ENCODE results near the gene MPC1L. TPM values are rescaled to one million over a fixed set of nuclear protein-coding genes. Genes with fewer than 3 reads are reported as not detected.
"Not testable (repeated sequence)": the region's sequence is repeated elsewhere in the genome, so short reads cannot be mapped to it uniquely, and the experiment has no call there.

MPC1L gene
- total RNA-seq, 2 experiments from 2014 or later: not detected

GRCh38 chrX:40589616-40590321 is 33.5 kb upstream of the MPC1L start:
- peaks cover 26% of the 10 kb centered on the region for H3K36me3 Mint-ChIP-seq (ENCODE audit: low read depth)
- POLR2A ChIA-PET: interaction anchor here (1.5 to 2.2 kb wide), 2 partner anchors 9 to 56 kb away, joined by 5 to 10 read pairs; partner anchors contain the start of gene ATP6AP2
- not testable (repeated sequence) for H3K27me3 Mint-ChIP-seq, H3K9me3 Mint-ChIP-seq, H3K4me3 Mint-ChIP-seq
- H3K27ac Mint-ChIP-seq: peak overlapping the region; percentile 52
- H3K4me1 Mint-ChIP-seq: peaks cover 31% of the 10 kb centered on the region
- CTCF ChIA-PET: interaction anchor here (1.2 to 1.5 kb wide), 2 partner anchors 16 to 45 kb away, joined by 3 to 5 read pairs; no protein-coding TSS in a partner anchor
- DNase-seq: peak; percentile 14

- ChIA-PET POLR2A (interaction anchor here (1.1 kb wide), 1 partner anchor 22 kb away, joined by 3 read pairs; the partner anchor contains the start of gene ATP6AP2), CTCF (interaction anchor here (1.2 kb wide), 1 partner anchor 59 kb away, joined by 3 read pairs; no protein-coding TSS in a partner anchor)
- Mint-ChIP-seq H3K27me3 (no peaks in the 10 kb centered on the region), H3K4me3 (no peak overlapping the region), H3K36me3 (ENCODE audit: low read depth) (peaks cover 34% of the 10 kb centered on the region), H3K27ac (no peak overlapping the region), H3K9me3 (no peaks in the 10 kb centered on the region), H3K4me1 (no peaks in the 10 kb centered on the region)
- DNase-seq: no peak
These were observed 19.8 kb upstream of the MPC1L start for GRCh38 chrX:40603446-40603845.

- H3K4me3 Mint-ChIP-seq: no peak overlapping the region
- no peak overlapping the region for H3K27ac Mint-ChIP-seq
- H3K9me3 Mint-ChIP-seq: no peaks in the 10 kb centered on the region
- H3K4me1 Mint-ChIP-seq: no peaks in the 10 kb centered on the region
- ChIA-PET POLR2A (no interaction called here), CTCF (no interaction called here)
- no peaks in the 10 kb centered on the region for H3K27me3 Mint-ChIP-seq
- DNase-seq: no peak
- peaks cover 11% of the 10 kb centered on the region for H3K36me3 Mint-ChIP-seq (ENCODE audit: low read depth)
These were observed 15.8 kb upstream of the MPC1L start for GRCh38 chrX:40607381-40607780.

- POLR2A ChIA-PET: no interaction called here
- CTCF ChIA-PET: no interaction called here
- no peaks in the 10 kb centered on the region for H3K9me3 Mint-ChIP-seq
These were observed 10.7 kb upstream of the MPC1L start for GRCh38 chrX:40612511-40612910.

GRCh38 chrX:40615976-40616375 is 7.3 kb upstream of the MPC1L start:
- H3K9me3 Mint-ChIP-seq: no peaks in the 10 kb centered on the region
- ChIA-PET POLR2A (no interaction called here), CTCF (no interaction called here)
- H3K27me3 Mint-ChIP-seq: no peaks in the 10 kb centered on the region
- no peaks in the 10 kb centered on the region for H3K36me3 Mint-ChIP-seq (ENCODE audit: low read depth)
- no peak overlapping the region for H3K4me3 Mint-ChIP-seq
- no peak overlapping the region for H3K27ac Mint-ChIP-seq
- DNase-seq: no peak
- no peaks in the 10 kb centered on the region for H3K4me1 Mint-ChIP-seq

More at GRCh38 chrX:40612511-40612910, 10.7 kb upstream of the MPC1L start:
- no peaks in the 10 kb centered on the region for H3K27me3 Mint-ChIP-seq
- H3K4me3 Mint-ChIP-seq: no peak overlapping the region
- H3K36me3 Mint-ChIP-seq (ENCODE audit: low read depth): no peaks in the 10 kb centered on the region
- no peak overlapping the region for H3K27ac Mint-ChIP-seq
- DNase-seq: no peak
- H3K4me1 Mint-ChIP-seq: no peaks in the 10 kb centered on the region

GRCh38 chrX:40617566-40617965 is 5.7 kb upstream of the MPC1L start:
- H3K27ac Mint-ChIP-seq: no peak overlapping the region
- ChIA-PET CTCF (no interaction called here), POLR2A (no interaction called here)
- H3K36me3 Mint-ChIP-seq (ENCODE audit: low read depth): no peaks in the 10 kb centered on the region
- H3K9me3 Mint-ChIP-seq: no peaks in the 10 kb centered on the region
- H3K4me1 Mint-ChIP-seq: no peaks in the 10 kb centered on the region
- DNase-seq: no peak
- no peaks in the 10 kb centered on the region for H3K27me3 Mint-ChIP-seq
- H3K4me3 Mint-ChIP-seq: no peak overlapping the region

- Mint-ChIP-seq H3K4me1 (no peaks in the 10 kb centered on the region), H3K27me3 (no peaks in the 10 kb centered on the region), H3K4me3 (no peak overlapping the region), H3K9me3 (no peaks in the 10 kb centered on the region), H3K36me3 (ENCODE audit: low read depth) (peaks cover 9% of the 10 kb centered on the region), H3K27ac (no peak overlapping the region)
- DNase-seq: no peak
- CTCF ChIA-PET: interaction anchor here (1.0 kb wide), 1 partner anchor 52 kb away, joined by 3 read pairs; no protein-coding TSS in a partner anchor
- POLR2A ChIA-PET: no interaction called here
These were observed 619 bp upstream of the MPC1L start for GRCh38 chrX:40622479-40623138.

GRCh38 chrX:40623665-40624064 is 437 bp downstream of the MPC1L start:
- Mint-ChIP-seq H3K4me3 (no peak overlapping the region), H3K36me3 (ENCODE audit: low read depth) (peaks cover 17% of the 10 kb centered on the region), H3K27ac (no peak overlapping the region), H3K27me3 (no peaks in the 10 kb centered on the region), H3K9me3 (no peaks in the 10 kb centered on the region), H3K4me1 (no peaks in the 10 kb centered on the region)
- DNase-seq: no peak
- POLR2A ChIA-PET: no interaction called here
- CTCF ChIA-PET: no interaction called here

GRCh38 chrX:40625294-40625693 is 2.1 kb downstream of the MPC1L start:
- ChIA-PET CTCF (no interaction called here), POLR2A (no interaction called here)
- H3K4me3 Mint-ChIP-seq: no peak overlapping the region
- no peaks in the 10 kb centered on the region for H3K4me1 Mint-ChIP-seq
- H3K9me3 Mint-ChIP-seq: no peaks in the 10 kb centered on the region
- H3K36me3 Mint-ChIP-seq (ENCODE audit: low read depth): peaks cover 17% of the 10 kb centered on the region
- no peaks in the 10 kb centered on the region for H3K27me3 Mint-ChIP-seq
- H3K27ac Mint-ChIP-seq: no peak overlapping the region
- no peak for DNase-seq

GRCh38 chrX:40628506-40628905 is 5.3 kb downstream of the MPC1L start:
- no peak overlapping the region for H3K27ac Mint-ChIP-seq
- H3K27me3 Mint-ChIP-seq: no peaks in the 10 kb centered on the region
- H3K4me1 Mint-ChIP-seq: no peaks in the 10 kb centered on the region
- peaks cover 35% of the 10 kb centered on the region for H3K36me3 Mint-ChIP-seq (ENCODE audit: low read depth)
- no peaks in the 10 kb centered on the region for H3K9me3 Mint-ChIP-seq
- POLR2A ChIA-PET: no interaction called here
- H3K4me3 Mint-ChIP-seq: no peak overlapping the region
- no peak for DNase-seq
- CTCF ChIA-PET: interaction anchor here (0.7 kb wide), 1 partner anchor 24 kb away, joined by 3 read pairs; no protein-coding TSS in a partner anchor

GRCh38 chrX:40632199-40632598 is 9.0 kb downstream of the MPC1L start:
- ChIA-PET CTCF (no interaction called here), POLR2A (no interaction called here)
- H3K9me3 Mint-ChIP-seq: no peaks in the 10 kb centered on the region

GRCh38 chrX:40637687-40638086 is 14.5 kb downstream of the MPC1L start:
- peaks cover 59% of the 10 kb centered on the region for H3K36me3 Mint-ChIP-seq (ENCODE audit: low read depth)
- no peak overlapping the region for H3K27ac Mint-ChIP-seq
- no peak overlapping the region for H3K4me3 Mint-ChIP-seq
- H3K27me3 Mint-ChIP-seq: no peaks in the 10 kb centered on the region
- POLR2A ChIA-PET: no interaction called here
- no peaks in the 10 kb centered on the region for H3K9me3 Mint-ChIP-seq
- peaks cover 10% of the 10 kb centered on the region for H3K4me1 Mint-ChIP-seq
- no peak for DNase-seq
- CTCF ChIA-PET: no interaction called here

More at GRCh38 chrX:40632199-40632598, 9.0 kb downstream of the MPC1L start:
- Mint-ChIP-seq H3K27me3 (no peaks in the 10 kb centered on the region), H3K4me1 (no peaks in the 10 kb centered on the region), H3K27ac (no peak overlapping the region), H3K36me3 (ENCODE audit: low read depth) (peaks cover 60% of the 10 kb centered on the region), H3K4me3 (no peak overlapping the region)
- no peak for DNase-seq

- no peak for DNase-seq
- Mint-ChIP-seq H3K36me3 (ENCODE audit: low read depth) (peaks cover 34% of the 10 kb centered on the region), H3K27ac (peak overlapping the region; percentile 47), H3K4me1 (peaks cover 26% of the 10 kb centered on the region), H3K4me3 (peak overlapping the region; percentile 87), H3K27me3 (no peaks in the 10 kb centered on the region), H3K9me3 (no peaks in the 10 kb centered on the region)
- ChIA-PET POLR2A (no interaction called here), CTCF (interaction anchor here (2.1 kb wide), 1 partner anchor 100 kb away, joined by 9 read pairs; no protein-coding TSS in a partner anchor)
These were observed 20.9 kb downstream of the MPC1L start for GRCh38 chrX:40644176-40644575.
